Measurements from ENCODE around the gene PAOX. TPM values are rescaled to one million over a fixed set of nuclear protein-coding genes. Genes with fewer than 3 reads are reported as not detected.
A peak's percentile ranks its signal among the peaks of the same experiment; 100 is the strongest.

Gene PAOX
- total RNA-seq, 6 experiments from 2014 or later = 9.4 to 15.9 (median 11.9) TPM

DNA sequence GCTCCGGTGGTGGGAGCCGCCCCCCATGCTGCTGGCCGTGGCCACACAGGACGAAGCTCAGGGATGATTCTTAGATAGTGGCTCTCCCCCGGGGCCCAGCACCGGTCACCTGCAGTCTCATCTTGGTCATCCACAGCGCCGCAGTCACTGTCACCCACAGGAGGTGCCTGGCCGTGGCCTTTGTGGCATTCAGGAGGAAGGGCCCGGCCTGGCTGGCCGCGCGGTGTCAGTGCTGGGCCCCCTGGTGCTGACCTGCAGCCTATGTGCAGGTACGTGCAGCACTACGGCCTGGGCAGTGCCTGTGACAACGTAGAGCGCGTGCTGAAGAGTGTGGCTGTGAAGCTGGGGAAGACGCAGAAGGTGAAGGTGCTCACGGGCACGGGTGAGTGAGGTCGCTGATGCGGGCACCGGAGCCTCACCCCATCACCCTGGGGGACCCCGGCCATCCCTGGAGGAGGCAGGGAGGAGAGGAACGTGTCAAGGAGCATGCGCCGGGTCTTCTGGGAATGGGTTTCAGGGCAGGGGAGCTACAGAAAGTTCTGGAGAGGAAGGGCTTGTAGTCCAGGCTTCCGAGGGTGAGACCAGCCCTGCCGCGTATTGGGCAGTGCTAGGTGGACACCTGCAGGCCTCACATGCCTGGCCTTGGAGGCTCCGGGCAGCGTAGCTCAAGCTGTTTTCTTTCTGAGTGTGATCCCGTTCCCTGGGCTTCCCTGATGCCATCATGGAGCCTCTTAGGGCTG lies 40.3 kb downstream of the PAOX start:
- Histone ChIP-seq H3K27me3 (no peaks in the 10 kb centered on the region), H3K9me3 (no peaks in the 10 kb centered on the region), H3K36me3 (no peaks in the 10 kb centered on the region), H3K27ac (no peak overlapping the region), H3K4me1 (no peaks in the 10 kb centered on the region), H3K4me3 (no peak overlapping the region)
- ATAC-seq (no peak), DNase-seq (peak in 1 of 3 donors; percentile 46)
- TF ChIP-seq, protein P1, sequence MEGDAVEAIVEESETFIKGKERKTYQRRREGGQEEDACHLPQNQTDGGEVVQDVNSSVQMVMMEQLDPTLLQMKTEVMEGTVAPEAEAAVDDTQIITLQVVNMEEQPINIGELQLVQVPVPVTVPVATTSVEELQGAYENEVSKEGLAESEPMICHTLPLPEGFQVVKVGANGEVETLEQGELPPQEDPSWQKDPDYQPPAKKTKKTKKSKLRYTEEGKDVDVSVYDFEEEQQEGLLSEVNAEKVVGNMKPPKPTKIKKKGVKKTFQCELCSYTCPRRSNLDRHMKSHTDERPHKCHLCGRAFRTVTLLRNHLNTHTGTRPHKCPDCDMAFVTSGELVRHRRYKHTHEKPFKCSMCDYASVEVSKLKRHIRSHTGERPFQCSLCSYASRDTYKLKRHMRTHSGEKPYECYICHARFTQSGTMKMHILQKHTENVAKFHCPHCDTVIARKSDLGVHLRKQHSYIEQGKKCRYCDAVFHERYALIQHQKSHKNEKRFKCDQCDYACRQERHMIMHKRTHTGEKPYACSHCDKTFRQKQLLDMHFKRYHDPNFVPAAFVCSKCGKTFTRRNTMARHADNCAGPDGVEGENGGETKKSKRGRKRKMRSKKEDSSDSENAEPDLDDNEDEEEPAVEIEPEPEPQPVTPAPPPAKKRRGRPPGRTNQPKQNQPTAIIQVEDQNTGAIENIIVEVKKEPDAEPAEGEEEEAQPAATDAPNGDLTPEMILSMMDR (IDR thresholded peaks at IDR 0.05) = no peak
- no peak for TF ChIP-seq POLR2A (IDR thresholded peaks at IDR 0.05)
- WGBS (ENCODE audit: insufficient coverage, low coverage, low lambda C conversion rate, missing lambda C conversion rate) = 96% methylated on average over 7 of the region's 34 CpGs
- intact Hi-C loops (cut with DNase I) = no loop called here

DNA sequence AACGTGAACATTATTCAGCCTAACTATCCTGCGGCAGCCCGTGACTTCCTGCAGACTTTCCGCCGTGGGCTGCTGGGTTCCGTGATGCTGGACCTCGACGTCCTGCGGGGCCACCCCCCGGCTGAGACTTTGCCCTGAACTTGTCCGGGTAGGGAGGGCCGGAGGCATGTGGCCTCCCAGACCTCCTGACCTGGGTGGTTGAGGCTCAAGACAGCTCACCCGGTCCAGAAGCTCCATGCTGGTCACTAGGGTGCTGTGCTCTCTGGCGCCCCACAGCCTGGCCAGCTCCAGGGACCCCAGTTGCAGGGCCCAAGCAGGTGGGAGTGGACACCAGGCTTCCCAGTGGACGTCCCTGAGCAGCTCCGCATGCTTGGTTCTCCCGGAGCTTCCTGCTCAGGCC lies 41.0 kb downstream of the PAOX start:
- TF ChIP-seq, protein P1 (IDR thresholded peaks at IDR 0.05) = no peak
- TF ChIP-seq POLR2A (IDR thresholded peaks at IDR 0.05) = no peak
- no peaks in the 10 kb centered on the region for H3K36me3 ChIP-seq
- no peaks in the 10 kb centered on the region for H3K27me3 ChIP-seq
- no peak overlapping the region for H3K4me3 ChIP-seq
- ATAC-seq = no peak
- no peaks in the 10 kb centered on the region for H3K9me3 ChIP-seq
- no peaks in the 10 kb centered on the region for H3K4me1 ChIP-seq
- intact Hi-C loops (cut with DNase I) = loop anchor here in 1 of 2 donors (10.0 kb wide), 1 partner anchor 155 kb away; no protein-coding TSS in a partner anchor
- no peak overlapping the region for H3K27ac ChIP-seq
- no CpG with 5 or more reads among the region's 17 CpGs for WGBS (ENCODE audit: insufficient coverage, low coverage, low lambda C conversion rate, missing lambda C conversion rate)
- DNase-seq = no peak

DNA sequence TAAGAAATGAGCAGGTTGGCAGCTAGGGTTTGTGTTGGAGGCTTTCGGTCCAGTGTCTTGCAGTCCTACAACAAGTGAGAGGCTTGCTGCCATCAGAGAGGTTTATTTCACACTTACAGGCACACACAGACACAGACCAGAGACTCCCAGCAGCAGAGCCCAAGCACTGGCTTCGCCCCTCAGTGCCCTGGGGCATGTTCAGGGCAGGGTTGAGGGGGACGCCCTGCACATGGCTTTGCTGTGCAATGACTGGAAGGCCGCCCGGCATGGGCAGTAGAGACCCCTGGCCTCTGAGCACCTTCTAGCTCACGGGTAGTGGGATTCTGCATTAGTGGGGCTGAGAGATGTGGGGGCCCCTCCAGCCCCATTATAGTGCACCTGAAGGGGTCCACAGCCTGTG lies 41.5 kb downstream of the PAOX start:
- ATAC-seq (no peak), DNase-seq (no peak)
- H3K4me3 ChIP-seq = no peak overlapping the region
- no peak overlapping the region for H3K27ac ChIP-seq
- intact Hi-C loops (cut with DNase I) = loop anchor here in 1 of 2 donors (10.0 kb wide), 1 partner anchor 154 kb away; no protein-coding TSS in a partner anchor
- no peaks in the 10 kb centered on the region for H3K36me3 ChIP-seq
- H3K4me1 ChIP-seq = no peaks in the 10 kb centered on the region
- no peaks in the 10 kb centered on the region for H3K9me3 ChIP-seq
- no peaks in the 10 kb centered on the region for H3K27me3 ChIP-seq
- WGBS (ENCODE audit: insufficient coverage, low coverage, low lambda C conversion rate, missing lambda C conversion rate) = no CpG with 5 or more reads among the region's 6 CpGs
- TF ChIP-seq, protein P1 (IDR thresholded peaks at IDR 0.05) = no peak

DNA sequence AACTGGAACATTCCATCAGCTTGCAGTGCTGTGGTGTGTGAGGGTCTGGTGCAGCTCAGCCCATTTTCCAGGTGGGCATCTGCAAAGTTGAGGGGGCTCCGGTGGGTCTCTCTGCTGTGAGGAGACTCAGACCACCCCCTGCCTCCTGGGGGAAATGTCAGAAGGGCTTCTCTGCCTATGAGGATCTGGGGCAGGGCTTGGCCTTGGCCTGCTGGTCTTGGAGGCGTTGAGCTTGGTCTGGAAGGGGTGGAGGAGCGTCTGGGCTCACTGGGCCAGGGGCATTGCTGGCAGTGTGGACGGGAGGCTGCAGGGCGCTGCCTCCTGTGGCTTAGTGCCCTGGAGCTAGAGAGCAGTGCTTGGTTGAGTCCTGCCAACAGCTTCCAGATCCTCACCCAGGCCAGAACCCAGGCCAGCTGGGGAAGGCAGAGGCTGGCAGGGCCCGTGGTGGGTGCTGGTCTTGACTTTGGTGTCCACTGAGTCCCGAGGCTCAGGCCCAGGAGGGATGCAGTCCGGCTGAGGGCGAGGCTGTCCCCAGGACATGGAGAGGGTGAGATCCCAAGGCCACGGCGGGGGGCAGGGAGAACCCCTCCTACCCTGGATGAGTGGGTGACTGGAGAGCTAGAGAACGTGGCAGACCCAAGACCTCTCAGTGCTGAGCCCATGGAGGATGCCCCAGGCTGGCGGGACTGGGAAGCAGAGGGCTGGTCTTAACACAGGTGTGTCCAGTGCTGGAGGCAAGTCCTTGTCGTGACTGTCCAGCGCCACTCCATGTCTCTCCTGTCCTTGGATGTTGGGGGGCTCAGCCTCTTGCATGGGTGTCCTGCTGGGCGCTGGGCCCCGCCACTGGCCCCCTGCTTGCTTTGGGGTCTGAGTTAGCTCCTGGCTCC lies 42.5 kb downstream of the PAOX start:
- peak in 1 of 3 donors; percentile 43 for DNase-seq
- Histone ChIP-seq H3K9me3 (no peaks in the 10 kb centered on the region), H3K36me3 (no peaks in the 10 kb centered on the region), H3K27ac (no peak overlapping the region), H3K27me3 (no peaks in the 10 kb centered on the region), H3K4me1 (no peaks in the 10 kb centered on the region), H3K4me3 (no peak overlapping the region)
- WGBS (ENCODE audit: insufficient coverage, low coverage, low lambda C conversion rate, missing lambda C conversion rate) = 100% methylated on average over 1 of the region's 17 CpGs
- peak in 2 of 4 donors; percentile 8 to 17 for ATAC-seq
- TF ChIP-seq, protein P1 (IDR thresholded peaks at IDR 0.05) = no peak
- TF ChIP-seq POLR2A (IDR thresholded peaks at IDR 0.05) = no peak
- intact Hi-C loops (cut with DNase I) = loop anchor here in 1 of 2 donors (10.0 kb wide), 1 partner anchor 153 kb away; no protein-coding TSS in a partner anchor

All from right lobe of liver (tissue), 6 donors.